Pons (tissue), 1 donor: ENCODE measurements around the gene SYK.
A peak's percentile ranks its signal among the peaks of the same experiment; 100 is the strongest.
"Not testable (repeated sequence)": the region's sequence is repeated elsewhere in the genome, so short reads cannot be mapped to it uniquely, and the experiment has no call there.

Source experiments
- DNase-seq: peaks from one replicate; pipeline ENCODE4 v3.0.0-alpha.2; 2016; ENCODE audit warnings: low spot score

Gene SYK

DNA sequence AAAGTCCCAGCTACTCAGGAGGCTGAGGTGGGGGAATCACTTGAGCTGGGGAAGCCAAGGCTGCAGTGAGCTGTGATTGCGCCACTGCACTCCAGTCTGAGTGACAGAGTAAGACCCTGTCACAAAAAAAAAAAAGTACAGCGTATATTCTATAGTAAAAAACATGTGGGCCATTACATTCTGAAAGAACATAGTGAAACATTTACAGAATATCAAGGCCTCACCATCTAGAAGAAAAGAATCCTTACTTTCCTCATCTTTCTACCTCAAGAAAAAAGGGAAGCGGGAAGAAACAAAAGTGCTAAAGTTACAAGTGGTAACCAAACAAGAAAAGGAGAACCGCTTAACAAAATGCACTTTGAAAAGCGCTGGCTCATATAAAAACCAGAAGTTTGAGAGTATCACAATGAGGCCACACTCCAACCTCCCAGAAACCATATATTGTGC is 5.7 kb upstream of the SYK start:
- peak; percentile 68 for DNase-seq

DNA sequence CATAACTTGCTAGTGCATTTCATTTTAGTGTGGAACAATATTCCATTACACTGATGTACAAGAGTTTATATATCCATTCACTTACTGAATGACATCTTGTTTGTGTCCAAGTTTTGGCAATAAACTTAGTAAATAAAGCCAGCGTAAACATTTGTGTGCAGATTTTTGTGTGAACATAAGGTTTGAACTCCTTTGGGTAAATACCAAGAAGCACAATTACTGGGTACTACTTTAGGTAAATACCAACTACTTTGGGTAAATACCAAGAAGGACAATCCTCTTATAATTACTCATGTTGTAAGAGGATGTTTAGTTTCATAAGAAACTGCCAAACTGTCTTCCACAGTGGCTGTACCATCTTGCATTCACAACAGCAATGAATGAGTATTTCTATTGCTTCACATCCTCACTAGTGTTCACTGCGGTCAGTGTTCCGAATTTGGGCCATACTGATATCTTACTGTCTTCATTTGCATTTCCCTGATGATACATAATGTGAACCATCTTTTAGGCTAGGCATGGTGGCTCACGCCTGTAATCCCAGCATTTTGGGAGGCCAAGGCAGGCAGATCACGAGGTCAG is 2.3 kb upstream of the SYK start:
- DNase-seq: no peak

DNA sequence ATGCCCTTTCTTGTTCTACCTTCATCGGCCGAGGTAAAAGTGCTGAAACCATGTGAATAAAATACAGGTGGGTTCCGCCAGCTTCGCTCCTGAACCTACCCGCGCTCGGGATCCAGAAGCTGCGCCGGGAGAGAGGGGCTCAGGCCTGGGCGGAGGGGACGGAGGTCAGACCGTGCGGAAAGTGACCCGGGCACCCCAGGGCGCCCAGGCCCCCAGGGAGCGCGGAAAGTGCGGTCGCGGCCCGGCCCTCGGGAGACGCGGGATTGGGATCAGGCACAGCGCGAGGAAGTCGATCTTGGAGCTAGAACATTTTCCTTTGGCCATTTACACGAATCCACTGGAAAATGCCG is 329 bp downstream of the SYK start:
- DNase-seq: no peak

DNA sequence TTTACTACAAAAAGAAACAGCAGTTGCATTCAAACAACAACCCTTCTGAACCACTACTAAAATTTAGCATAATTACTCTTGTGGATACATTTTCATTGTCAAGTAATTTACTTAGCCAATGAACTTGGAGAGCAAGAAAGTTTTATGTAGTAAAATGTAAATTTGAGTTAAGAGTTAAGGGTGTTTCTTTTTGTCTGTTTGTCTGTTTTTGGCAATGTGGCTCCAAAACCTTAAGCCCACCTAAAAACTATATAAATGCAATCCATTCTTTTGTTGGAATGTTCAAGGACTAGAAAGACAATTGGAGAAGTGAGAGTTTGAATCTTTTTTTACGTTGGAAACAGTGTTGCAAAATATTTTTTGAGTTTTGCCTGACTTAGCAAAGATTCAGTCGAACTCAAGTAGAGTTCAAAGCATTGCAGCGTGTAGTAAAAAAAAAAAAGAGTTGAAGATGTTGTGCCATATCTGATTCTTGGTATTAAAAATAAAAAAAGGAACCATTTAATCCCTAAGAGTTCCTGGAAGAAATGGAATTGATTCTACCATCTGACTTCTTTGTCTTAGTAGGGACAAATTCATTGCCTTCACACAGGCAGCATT is 867 bp downstream of the SYK start:
- DNase-seq: peak; percentile 42

DNA sequence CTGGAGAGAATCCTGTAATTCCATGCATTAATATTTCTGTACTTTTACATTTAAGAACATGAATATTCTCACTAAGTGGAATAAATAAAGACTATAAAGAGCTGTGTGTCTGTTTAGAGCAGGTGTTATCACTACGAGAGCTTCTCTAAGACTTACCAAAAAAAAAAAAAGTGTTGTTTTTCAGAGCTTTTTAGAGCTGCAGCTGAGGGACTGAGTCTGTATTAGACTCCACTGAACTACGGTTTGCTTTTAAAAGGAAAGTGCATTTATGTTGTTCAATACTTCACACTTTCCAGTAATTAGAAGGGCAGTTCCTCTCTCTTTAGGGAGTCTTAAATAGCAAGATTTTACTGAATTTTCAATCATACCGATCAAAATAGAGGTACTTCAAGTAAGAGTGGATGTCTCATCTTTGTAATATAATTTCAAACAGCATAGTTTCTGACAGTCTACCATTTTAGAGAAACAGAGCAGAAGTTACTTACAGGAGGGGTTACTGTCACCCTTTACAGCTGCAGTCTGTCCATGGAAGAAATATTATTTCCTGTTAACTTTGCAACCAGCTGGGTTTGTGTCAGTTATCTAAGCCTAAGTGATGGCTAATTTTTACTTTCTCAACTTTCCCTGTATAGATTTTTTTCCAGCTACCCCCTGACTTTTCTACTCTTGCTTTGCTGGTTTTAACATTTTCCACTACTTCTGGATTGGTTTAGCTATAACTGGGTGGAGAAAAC is 2.4 kb downstream of the SYK start:
- no peak for DNase-seq

DNA sequence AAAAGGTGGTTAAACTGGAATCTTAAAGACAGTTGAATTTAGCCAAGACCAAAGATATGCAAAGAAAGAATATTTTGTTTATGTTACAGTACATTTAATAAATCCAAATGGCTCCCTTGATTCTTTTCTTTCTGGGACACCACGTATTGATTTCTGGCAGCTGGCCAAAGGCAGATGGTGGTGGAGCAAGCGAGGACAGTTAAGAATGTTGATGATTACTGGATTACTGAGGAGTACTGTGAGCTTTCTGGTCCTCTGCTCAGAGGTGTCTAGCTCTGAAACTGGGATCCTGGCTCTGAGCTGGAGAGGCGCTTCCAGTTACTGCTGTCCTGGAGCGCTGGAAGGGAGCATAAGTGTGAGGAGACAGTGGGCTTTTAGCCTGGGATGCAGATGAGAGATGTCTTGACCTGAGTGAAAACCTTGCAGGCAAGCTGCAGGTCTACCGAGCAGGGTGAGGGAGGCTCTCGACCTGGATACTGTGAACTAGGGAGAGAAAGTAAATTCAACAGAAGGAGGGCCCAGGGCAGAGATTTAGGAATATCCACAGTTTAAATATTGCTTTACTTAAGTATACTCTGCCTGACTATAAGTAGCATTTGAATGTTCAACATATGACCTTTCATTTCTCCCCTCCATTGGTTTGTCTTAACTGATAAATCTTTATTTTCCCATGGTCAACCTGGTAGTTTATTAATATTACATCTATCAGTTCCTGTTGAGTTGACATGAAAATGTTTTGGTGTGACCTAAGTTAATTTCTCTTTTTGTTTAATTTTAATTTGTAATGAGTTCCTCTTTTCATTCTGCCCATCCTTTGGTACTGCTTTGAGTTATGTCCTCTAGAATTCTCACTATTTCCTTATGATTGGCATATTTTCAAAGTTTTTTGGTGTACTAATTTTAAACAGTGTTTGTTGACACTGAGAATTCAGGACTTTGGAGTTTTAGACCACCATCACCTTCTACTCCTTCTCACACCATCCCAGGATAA is 3.7 kb downstream of the SYK start:
- no peak for DNase-seq

DNA sequence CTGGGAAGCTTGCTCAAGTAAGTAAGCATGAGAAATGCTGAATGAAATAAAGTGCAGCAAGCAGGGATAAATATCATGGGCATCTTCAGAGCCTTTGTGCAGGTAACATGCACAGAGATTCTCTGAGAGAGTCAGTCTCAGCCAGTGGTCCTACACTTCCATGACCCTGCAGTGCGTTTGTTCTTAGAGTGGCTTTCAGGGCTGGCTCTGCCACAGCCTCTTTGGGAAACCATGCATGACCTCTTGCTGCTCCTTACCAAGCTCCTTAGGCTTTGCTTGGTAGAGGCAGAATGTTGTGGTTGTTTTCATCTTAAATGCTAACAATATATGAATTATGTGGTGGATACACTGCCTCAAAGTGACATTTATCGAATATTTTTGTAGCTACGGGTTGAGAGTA is 5.4 kb downstream of the SYK start:
- no peak for DNase-seq

DNA sequence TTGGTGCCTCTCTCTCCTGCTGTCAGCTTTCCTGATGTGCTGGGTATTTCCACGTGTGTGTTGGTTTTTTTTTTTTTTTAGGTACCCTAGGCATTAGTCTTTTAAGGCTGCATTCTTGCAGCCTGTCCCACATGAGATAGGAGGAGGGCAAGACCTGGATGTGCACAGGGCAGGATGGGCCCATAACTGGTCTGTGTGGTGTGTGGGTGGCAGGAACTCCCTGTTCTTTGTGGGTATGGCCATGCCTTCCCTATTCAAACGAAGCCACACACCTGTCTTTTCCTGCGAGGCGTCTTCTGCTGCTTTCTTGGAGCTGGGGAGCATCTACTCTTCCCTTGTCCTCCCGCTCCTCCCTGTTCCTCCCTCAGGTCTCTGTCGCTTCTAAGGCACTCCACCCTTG is 6.8 kb downstream of the SYK start:
- no peak for DNase-seq

DNA sequence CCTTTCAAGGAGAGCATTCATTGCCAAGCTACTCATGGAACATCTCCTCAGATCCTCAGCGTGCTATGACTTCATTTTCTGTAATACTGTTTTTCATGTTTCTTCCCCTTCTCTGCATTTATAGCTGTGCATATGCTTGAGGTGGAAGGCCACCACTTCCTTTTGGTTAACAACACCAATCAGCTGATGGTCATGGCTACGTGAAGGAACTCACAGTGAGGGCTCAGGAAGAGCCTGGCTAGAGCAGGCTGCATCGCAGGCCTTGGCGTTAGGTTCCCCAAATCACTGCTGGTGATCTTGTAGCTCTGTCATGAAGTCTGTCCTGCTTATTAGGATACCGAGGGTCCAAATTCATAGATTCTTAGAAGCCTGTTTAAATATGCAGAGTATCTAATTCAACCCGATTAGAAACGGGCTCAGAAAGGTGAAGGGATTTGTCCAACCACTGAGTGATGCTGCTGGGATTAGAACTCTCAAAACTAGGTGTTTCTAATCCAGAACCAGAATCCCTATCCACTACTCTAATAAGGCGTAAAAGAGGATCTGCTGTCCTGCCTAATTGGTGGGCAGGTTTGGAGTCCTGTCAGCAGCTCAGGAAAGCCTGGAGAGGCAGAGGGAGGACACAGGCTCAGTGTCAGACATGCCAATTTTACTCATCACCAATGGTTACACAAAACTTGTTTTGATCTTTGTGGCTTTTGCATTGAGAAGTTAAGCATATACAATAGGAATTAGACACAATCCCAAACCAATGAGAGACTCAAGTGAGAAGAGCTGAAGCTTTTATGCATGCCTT is 7.5 kb downstream of the SYK start:
- peak; percentile 45 for DNase-seq

DNA sequence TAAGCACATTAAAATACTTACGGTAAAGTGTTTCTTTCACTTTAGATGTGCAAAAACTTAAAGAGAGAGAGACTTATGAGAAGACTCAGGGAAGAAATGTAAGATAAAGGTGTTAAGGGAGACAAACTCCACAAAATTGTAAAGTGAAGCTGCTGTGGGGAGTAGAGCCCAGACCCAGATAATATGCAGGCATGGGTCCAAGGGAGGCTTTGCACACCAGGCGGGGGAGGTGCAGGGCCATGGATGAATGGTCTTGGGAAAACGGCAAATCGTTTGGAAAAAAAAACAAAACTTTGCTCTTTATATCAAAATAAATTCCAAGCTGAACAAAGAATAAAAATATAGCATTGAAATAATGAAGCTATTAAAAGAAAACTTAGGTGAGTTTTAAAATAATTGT is 9.1 kb downstream of the SYK start:
- no peak for DNase-seq

DNA sequence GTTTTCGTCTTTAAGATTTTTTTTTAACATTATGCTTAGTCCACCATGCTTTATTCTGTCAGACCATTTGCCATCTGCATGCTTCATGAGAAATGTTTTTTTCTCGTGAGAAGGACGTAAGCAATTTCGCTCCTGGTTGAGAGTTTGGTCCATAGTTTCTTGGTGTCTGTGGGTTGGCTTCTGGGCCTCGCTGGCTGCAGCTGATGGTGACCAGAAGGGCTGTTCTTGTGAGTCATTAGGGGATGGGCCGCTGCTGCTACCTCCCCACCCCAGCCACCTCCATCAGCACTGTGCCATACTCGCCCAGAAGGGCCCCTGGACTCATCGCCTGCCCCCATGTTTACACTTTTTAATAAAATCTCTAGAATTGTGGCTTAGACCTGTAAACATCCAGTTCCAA is 11.4 kb downstream of the SYK start:
- no peak for DNase-seq

DNA sequence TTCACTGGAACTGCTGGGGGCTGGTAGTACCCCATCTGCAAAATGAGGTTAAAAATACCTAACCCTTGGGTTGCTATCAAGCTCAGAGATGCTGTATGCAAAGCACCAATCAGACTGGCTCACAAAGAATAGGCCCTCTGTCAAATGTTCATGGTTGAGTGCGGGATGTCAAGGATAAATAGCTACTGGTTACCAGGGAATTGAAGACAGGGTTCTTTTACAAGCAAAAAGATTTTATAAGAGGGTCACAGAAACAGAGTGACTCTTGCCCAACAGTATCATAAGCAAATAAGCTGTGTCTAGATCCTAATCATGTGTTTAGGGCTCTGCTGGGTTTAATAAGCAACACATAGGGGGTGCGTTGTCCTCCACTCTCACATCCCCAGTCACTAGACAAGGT is 11.9 kb downstream of the SYK start:
- DNase-seq: no peak

DNA sequence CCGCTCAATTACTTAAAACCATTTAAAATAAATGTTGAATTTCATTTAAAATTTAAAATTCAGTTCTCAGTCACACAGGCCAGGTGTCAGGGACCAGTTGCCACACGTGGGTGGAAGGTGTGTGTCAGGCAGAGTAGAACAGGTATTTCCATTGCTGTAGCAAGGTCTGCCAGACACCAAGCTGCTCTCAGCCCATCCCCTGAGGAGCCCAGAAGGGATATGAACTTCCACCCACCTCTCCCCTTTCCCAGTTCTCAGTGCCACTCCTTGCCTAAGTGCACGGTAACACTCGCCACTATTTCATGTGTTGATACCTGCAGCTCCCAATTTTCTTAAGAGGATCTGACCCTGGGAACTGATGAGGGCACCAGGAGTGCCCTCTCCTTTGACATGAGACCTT is 12.7 kb downstream of the SYK start:
- DNase-seq: no peak

DNA sequence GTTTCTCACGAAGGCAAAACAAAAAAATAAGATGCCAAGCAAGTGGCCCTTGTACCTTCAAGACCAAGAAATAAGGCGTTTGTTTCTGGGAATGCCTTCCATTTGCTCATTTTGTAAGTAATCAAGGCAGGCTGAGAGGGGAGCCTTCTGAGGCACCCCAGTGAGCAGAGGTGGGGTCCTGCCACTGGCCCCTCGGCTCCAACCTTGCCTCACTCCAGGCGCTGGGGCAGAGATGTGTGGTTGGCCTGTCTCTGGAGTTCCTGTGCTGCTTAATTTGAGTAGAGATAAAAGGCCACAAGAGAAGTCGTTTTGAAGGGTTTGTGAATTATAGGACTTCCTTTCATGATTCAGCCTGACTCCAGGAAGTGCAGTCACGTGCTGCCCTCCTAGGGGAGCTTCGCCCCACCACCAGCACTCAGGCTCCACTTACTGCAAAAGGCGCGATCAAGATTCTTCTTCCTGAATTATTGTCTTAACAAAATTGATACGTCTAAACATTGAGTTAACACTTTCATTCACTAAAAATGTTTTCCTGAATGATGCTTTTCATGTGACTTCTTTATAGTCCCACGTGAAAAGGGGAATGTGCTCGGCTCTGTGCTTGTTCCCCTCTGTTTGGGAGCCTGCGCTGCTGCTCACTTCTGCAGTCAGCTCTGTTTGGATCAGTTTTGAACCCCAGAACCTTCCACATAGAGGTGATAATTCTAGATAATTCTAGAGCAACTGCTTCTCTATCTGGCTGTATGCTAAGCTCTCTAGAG is 13.7 kb downstream of the SYK start:
- peak; percentile 50 for DNase-seq

DNA sequence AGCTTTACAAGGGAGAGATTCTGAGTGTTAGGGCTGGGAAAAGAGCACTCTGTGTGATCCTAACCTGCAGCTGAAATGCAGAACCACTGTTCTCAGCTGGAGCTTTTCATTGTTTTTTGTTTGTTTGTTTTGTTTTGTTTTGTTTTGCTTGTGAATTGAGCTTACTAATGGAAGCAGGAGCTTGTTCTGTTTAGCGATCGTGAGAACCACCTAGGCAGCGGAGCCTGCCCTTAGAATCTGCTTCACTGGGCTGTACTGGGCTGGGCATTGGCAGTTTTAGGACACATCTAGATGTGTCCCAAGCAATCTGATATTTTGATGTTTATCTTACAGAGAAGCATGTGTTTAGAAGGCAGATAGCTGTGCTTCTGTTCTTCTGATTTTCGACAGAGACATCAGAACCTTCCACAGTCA is 14.3 kb downstream of the SYK start:
- no peak for DNase-seq

DNA sequence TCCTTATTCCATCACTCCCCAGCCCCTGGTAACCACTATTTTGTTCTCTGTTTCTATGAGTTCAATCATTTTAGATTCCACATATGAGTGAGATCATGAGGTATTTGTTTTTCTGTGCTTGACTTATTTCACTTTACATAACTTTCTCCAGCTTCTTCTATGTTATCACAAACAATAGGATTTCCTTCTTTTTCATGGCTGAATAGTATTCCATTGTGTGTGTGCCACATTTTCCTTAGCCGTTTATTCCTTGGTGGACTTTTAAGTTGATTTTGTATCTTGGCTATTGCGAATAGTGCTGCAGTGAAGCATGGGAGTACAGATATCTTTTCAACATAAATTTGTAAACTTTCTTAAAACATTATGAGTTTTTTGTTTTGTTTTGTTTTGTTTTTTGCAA is 15.1 kb downstream of the SYK start:
- DNase-seq: no peak

DNA sequence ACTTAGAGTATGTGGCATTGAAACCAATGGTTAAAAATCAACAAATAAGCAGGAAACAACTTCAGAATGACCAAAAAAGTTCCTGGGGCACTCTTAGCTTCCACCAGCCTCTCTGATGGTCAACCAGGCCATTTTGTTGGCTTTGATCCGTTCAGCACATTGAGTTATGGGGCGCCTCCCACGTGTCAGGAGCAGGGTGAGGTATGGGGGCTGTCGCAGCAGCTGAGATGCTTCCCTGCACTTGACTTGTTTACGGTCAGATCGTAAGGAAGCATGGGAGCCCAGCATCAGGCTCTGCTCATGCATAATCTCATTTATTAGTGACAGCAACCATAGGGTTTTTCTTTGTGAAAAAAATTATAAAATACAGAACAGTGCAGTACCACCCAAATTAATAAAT is 16.7 kb downstream of the SYK start:
- DNase-seq: no peak

DNA sequence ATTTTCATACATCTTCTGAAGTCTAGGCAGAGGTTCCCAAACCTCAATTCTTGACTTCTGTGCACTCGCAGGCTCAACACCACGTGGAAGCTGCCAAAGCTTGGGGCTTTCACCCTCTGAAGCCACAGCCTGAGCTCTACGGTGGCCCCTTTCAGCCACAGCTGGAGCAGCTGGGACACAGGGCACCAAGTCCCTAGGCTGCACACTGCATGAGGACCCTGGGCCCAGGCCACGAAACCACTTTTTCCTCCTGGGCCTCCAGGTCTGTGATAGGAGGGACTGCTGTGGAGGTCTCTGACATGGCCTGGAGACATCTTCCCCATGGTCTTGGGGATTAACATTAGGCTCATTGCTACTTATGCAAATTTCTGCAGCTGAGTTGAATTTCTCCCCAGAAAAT is 18.8 kb downstream of the SYK start:
- not testable (repeated sequence) for DNase-seq

DNA sequence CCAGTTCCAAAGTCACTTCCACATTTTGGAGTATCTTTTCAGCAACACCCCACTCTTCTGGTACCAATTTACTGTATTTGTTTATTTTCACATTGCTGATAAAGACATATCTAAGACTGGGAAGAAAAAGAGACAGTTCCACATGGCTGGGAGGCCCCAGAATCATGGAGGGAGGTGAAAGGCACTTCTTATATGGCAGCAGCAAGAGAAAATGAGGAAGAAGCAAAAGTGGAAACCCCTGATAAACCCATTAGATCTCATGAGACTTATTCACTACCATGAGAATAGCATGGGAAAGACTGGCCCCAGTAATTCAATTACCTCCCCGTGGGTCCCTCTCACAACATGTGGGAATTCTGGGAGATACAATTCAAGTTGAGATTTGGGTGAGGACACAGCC is 19.6 kb downstream of the SYK start:
- not testable (repeated sequence) for DNase-seq

DNA sequence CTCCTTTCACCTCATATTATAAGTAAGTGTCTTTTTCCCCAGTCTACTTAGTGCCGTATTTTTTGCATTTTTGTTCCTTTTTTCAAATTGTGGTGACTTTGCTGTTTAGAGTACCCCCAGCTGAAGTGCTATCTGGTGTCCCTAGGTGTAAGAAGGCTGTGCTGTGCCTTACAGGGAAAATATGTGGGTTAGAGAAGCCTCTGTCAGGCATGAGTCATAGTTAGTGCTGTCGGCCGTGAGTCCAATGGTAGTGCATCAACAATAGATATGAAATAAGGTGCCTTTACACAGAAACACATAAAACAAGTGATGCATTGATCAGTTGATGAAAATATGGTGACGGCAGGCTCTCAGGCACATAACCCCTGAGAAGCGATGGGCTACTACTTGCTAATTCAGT is 20.1 kb downstream of the SYK start:
- DNase-seq: no peak

DNA sequence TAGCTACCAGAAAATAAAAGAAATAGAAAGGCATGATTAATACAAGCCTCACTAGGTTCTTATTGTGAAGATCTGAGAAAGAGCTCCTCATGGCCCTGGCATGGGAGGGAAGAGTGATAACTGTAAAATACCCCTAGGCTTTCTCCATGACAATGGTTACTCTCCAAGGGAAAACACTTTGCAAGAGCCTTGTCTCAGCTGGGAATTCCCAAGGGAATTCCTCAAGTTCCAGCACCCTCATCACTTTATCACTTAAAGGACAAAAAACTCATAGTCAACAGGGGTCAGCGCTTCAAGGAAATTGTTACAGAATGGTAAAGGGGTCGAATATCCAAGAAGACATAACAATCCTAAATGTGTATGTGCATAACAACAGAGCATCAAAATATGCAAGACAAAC is 21.2 kb downstream of the SYK start:
- DNase-seq: no peak
